ENCODE results near the gene CTSE. TPM values are rescaled to one million over a fixed set of nuclear protein-coding genes. Genes with fewer than 3 reads are reported as not detected.

CTSE gene
- polyA plus RNA-seq, 1 donor: 19.6 TPM

- no CpG with 5 or more reads among the region's 6 CpGs for WGBS (ENCODE audit: insufficient coverage, low lambda C conversion rate)
- Histone ChIP-seq H3K36me3 (ENCODE audit: control insufficient read depth, insufficient read depth, low read length) (no peaks in the 10 kb centered on the region), H3K4me1 (ENCODE audit: control insufficient read depth, insufficient read depth, low read length) (peaks cover 22% of the 10 kb centered on the region), H3K4me3 (ENCODE audit: low read length) (no peak overlapping the region), H3K27ac (ENCODE audit: low read length) (no peak overlapping the region), H3K9me3 (ENCODE audit: control insufficient read depth, low read depth, low read length) (no peaks in the 10 kb centered on the region), H3K27me3 (ENCODE audit: control insufficient read depth, insufficient read depth, low read length) (no peaks in the 10 kb centered on the region)
- no peak for DNase-seq
Measured at GRCh38 chr1:206050655-206051235, 27.1 kb upstream of the CTSE start.

- H3K9me3 ChIP-seq (ENCODE audit: control insufficient read depth, low read depth, low read length): no peaks in the 10 kb centered on the region
- no peak overlapping the region for H3K4me3 ChIP-seq (ENCODE audit: low read length)
- peaks cover 17% of the 10 kb centered on the region for H3K4me1 ChIP-seq (ENCODE audit: control insufficient read depth, insufficient read depth, low read length)
- H3K27ac ChIP-seq (ENCODE audit: low read length): no peak overlapping the region
- H3K36me3 ChIP-seq (ENCODE audit: control insufficient read depth, insufficient read depth, low read length): no peaks in the 10 kb centered on the region
- no peaks in the 10 kb centered on the region for H3K27me3 ChIP-seq (ENCODE audit: control insufficient read depth, insufficient read depth, low read length)
- DNase-seq: no peak
- WGBS (ENCODE audit: insufficient coverage, low lambda C conversion rate): 100% methylated on average over 1 of the region's 3 CpGs
Measured at GRCh38 chr1:206049919-206050600, 26.4 kb upstream of the CTSE start.

- H3K27me3 ChIP-seq (ENCODE audit: control insufficient read depth, insufficient read depth, low read length): no peaks in the 10 kb centered on the region
- peak in 1 of 2 donors; percentile 46 for DNase-seq
- H3K4me1 ChIP-seq (ENCODE audit: control insufficient read depth, insufficient read depth, low read length): peaks cover 13% of the 10 kb centered on the region
- no peak overlapping the region for H3K27ac ChIP-seq (ENCODE audit: low read length)
- no peaks in the 10 kb centered on the region for H3K9me3 ChIP-seq (ENCODE audit: control insufficient read depth, low read depth, low read length)
- no peaks in the 10 kb centered on the region for H3K36me3 ChIP-seq (ENCODE audit: control insufficient read depth, insufficient read depth, low read length)
- H3K4me3 ChIP-seq (ENCODE audit: low read length): no peak overlapping the region
Measured at GRCh38 chr1:206049293-206049692, 25.6 kb upstream of the CTSE start.

GRCh38 chr1:206048582-206048981, 24.9 kb upstream of the CTSE start:
- no peaks in the 10 kb centered on the region for H3K9me3 ChIP-seq (ENCODE audit: control insufficient read depth, low read depth, low read length)
- DNase-seq: peak; percentile 92 to 95
- H3K4me3 ChIP-seq (ENCODE audit: low read length): no peak overlapping the region
- peaks cover 13% of the 10 kb centered on the region for H3K4me1 ChIP-seq (ENCODE audit: control insufficient read depth, insufficient read depth, low read length)
- H3K27ac ChIP-seq (ENCODE audit: low read length): peak overlapping the region; percentile 57
- no CpG with 5 or more reads among the region's 6 CpGs for WGBS (ENCODE audit: insufficient coverage, low lambda C conversion rate)
- H3K36me3 ChIP-seq (ENCODE audit: control insufficient read depth, insufficient read depth, low read length): no peaks in the 10 kb centered on the region
- no peaks in the 10 kb centered on the region for H3K27me3 ChIP-seq (ENCODE audit: control insufficient read depth, insufficient read depth, low read length)

- Histone ChIP-seq H3K36me3 (ENCODE audit: control insufficient read depth, insufficient read depth, low read length) (no peaks in the 10 kb centered on the region), H3K27ac (ENCODE audit: low read length) (no peak overlapping the region), H3K4me1 (ENCODE audit: control insufficient read depth, insufficient read depth, low read length) (peaks cover 13% of the 10 kb centered on the region), H3K4me3 (ENCODE audit: low read length) (no peak overlapping the region), H3K9me3 (ENCODE audit: control insufficient read depth, low read depth, low read length) (no peaks in the 10 kb centered on the region), H3K27me3 (ENCODE audit: control insufficient read depth, insufficient read depth, low read length) (no peaks in the 10 kb centered on the region)
- DNase-seq: no peak
- no CpG with 5 or more reads among the region's 4 CpGs for WGBS (ENCODE audit: insufficient coverage, low lambda C conversion rate)
Measured at GRCh38 chr1:206047271-206047670, 23.6 kb upstream of the CTSE start.

- no peaks in the 10 kb centered on the region for H3K36me3 ChIP-seq (ENCODE audit: control insufficient read depth, insufficient read depth, low read length)
- no peak overlapping the region for H3K27ac ChIP-seq (ENCODE audit: low read length)
- no peak overlapping the region for H3K4me3 ChIP-seq (ENCODE audit: low read length)
- no CpG with 5 or more reads among the region's 7 CpGs for WGBS (ENCODE audit: insufficient coverage, low lambda C conversion rate)
- no peak for DNase-seq
- no peaks in the 10 kb centered on the region for H3K9me3 ChIP-seq (ENCODE audit: control insufficient read depth, low read depth, low read length)
- H3K27me3 ChIP-seq (ENCODE audit: control insufficient read depth, insufficient read depth, low read length): no peaks in the 10 kb centered on the region
- H3K4me1 ChIP-seq (ENCODE audit: control insufficient read depth, insufficient read depth, low read length): no peaks in the 10 kb centered on the region
Measured at GRCh38 chr1:206041640-206042039, 17.9 kb upstream of the CTSE start.

GRCh38 chr1:206040328-206040727, 16.6 kb upstream of the CTSE start:
- no peaks in the 10 kb centered on the region for H3K9me3 ChIP-seq (ENCODE audit: control insufficient read depth, low read depth, low read length)
- no peak overlapping the region for H3K27ac ChIP-seq (ENCODE audit: low read length)
- no peaks in the 10 kb centered on the region for H3K27me3 ChIP-seq (ENCODE audit: control insufficient read depth, insufficient read depth, low read length)
- H3K4me1 ChIP-seq (ENCODE audit: control insufficient read depth, insufficient read depth, low read length): no peaks in the 10 kb centered on the region
- no peak overlapping the region for H3K4me3 ChIP-seq (ENCODE audit: low read length)
- DNase-seq: no peak
- H3K36me3 ChIP-seq (ENCODE audit: control insufficient read depth, insufficient read depth, low read length): no peaks in the 10 kb centered on the region
- WGBS (ENCODE audit: insufficient coverage, low lambda C conversion rate): 67% methylated on average over 1 of the region's 5 CpGs

GRCh38 chr1:206039046-206039973, 15.6 kb upstream of the CTSE start:
- H3K9me3 ChIP-seq (ENCODE audit: control insufficient read depth, low read depth, low read length): no peaks in the 10 kb centered on the region
- H3K36me3 ChIP-seq (ENCODE audit: control insufficient read depth, insufficient read depth, low read length): no peaks in the 10 kb centered on the region
- H3K27ac ChIP-seq (ENCODE audit: low read length): no peak overlapping the region
- no peaks in the 10 kb centered on the region for H3K27me3 ChIP-seq (ENCODE audit: control insufficient read depth, insufficient read depth, low read length)
- H3K4me3 ChIP-seq (ENCODE audit: low read length): no peak overlapping the region
- peaks cover 6% of the 10 kb centered on the region for H3K4me1 ChIP-seq (ENCODE audit: control insufficient read depth, insufficient read depth, low read length)
- 61% methylated on average over 3 of the region's 7 CpGs for WGBS (ENCODE audit: insufficient coverage, low lambda C conversion rate)
- DNase-seq: no peak

- no CpG with 5 or more reads among the region's 9 CpGs for WGBS (ENCODE audit: insufficient coverage, low lambda C conversion rate)
- Histone ChIP-seq H3K36me3 (ENCODE audit: control insufficient read depth, insufficient read depth, low read length) (no peaks in the 10 kb centered on the region), H3K27ac (ENCODE audit: low read length) (no peak overlapping the region), H3K27me3 (ENCODE audit: control insufficient read depth, insufficient read depth, low read length) (no peaks in the 10 kb centered on the region), H3K4me3 (ENCODE audit: low read length) (no peak overlapping the region), H3K9me3 (ENCODE audit: control insufficient read depth, low read depth, low read length) (no peaks in the 10 kb centered on the region), H3K4me1 (ENCODE audit: control insufficient read depth, insufficient read depth, low read length) (peaks cover 6% of the 10 kb centered on the region)
- no peak for DNase-seq
Measured at GRCh38 chr1:206037581-206037980, 13.9 kb upstream of the CTSE start.

- no peaks in the 10 kb centered on the region for H3K9me3 ChIP-seq (ENCODE audit: control insufficient read depth, low read depth, low read length)
- H3K4me1 ChIP-seq (ENCODE audit: control insufficient read depth, insufficient read depth, low read length): peaks cover 6% of the 10 kb centered on the region
- WGBS (ENCODE audit: insufficient coverage, low lambda C conversion rate): 70% methylated on average over 2 of the region's 2 CpGs
- H3K36me3 ChIP-seq (ENCODE audit: control insufficient read depth, insufficient read depth, low read length): no peaks in the 10 kb centered on the region
- no peak overlapping the region for H3K27ac ChIP-seq (ENCODE audit: low read length)
- DNase-seq: no peak
- H3K27me3 ChIP-seq (ENCODE audit: control insufficient read depth, insufficient read depth, low read length): no peaks in the 10 kb centered on the region
- H3K4me3 ChIP-seq (ENCODE audit: low read length): no peak overlapping the region
Measured at GRCh38 chr1:206036663-206037455, 13.2 kb upstream of the CTSE start.
